Spinal cord (tissue), 10 donors: ENCODE results near the gene DAB2. TPM values are rescaled to one million over a fixed set of nuclear protein-coding genes. Genes with fewer than 3 reads are reported as not detected.
A peak's percentile ranks its signal among the peaks of the same experiment; 100 is the strongest.

Experiments used
- DNase-seq, 6 donors: peaks; one replicate each; pipeline versions ENCODE4 v3.0.0 to v3.0.0-alpha.2; 2013 to 2015; ENCODE audit warnings: low spot score in 6 of 6, low read depth in 4 of 6
- H3K27ac ChIP-seq: one replicate; pipeline ENCODE4 v1.5.1; 2013; ENCODE audit warnings: low read depth, low read length, control low read depth
- H3K27me3 ChIP-seq: one replicate; pipeline ENCODE4 v1.6.1; 2013; ENCODE audit warnings: low read length; ENCODE audit not compliant: control insufficient read depth, insufficient read depth
- H3K36me3 ChIP-seq: one replicate; pipeline ENCODE4 v1.6.1; 2013; ENCODE audit warnings: low read length; ENCODE audit not compliant: control insufficient read depth, insufficient read depth
- H3K4me1 ChIP-seq: one replicate; pipeline ENCODE4 v1.6.1; 2013; ENCODE audit warnings: low read length; ENCODE audit not compliant: control insufficient read depth, insufficient read depth
- H3K4me3 ChIP-seq: one replicate; pipeline ENCODE4 v1.5.1; 2013; ENCODE audit warnings: low read depth, low read length, control low read depth
- H3K9me3 ChIP-seq: one replicate; pipeline ENCODE4 v1.6.1; 2013; ENCODE audit warnings: low read length; ENCODE audit not compliant: control insufficient read depth, insufficient read depth
- WGBS: methylation state at CpG from one replicate; pipeline ENCODE4 v1.1.5; 2013; ENCODE audit warnings: missing lambda C conversion rate; ENCODE audit not compliant: insufficient coverage; 5-methylcytosine and 5-hydroxymethylcytosine counted together
- polyA plus RNA-seq, 2 donors: library from polyadenylated mRNA; unstranded; fragments of 120-200 nt; gene quantifications; one replicate each; pipeline ENCODE4 v1.2.1, GENCODE V29; 2013; ENCODE audit not compliant: insufficient read length in 2 of 2
- total RNA-seq, 2 donors: library from RNA; depleted of rRNA in 1 of 2; stranded (reverse); fragments of 120-200 nt in 1 of 2; fragments of >200 nt in 1 of 2; gene quantifications; one replicate each; pipeline versions ENCODE4 v1.2.3 to v1.2.4, GENCODE V29; 2013 to 2014
- donor health status: healthy.

DAB2 gene
- total and polyA plus RNA-seq, 4 donors = 21.5 to 98.7 (median 49.8) TPM

GRCh38 chr5:39399135-39400036, 25.4 kb downstream of the DAB2 start:
- DNase-seq = no peak
- H3K4me1 ChIP-seq = no peaks in the 10 kb centered on the region
- H3K27me3 ChIP-seq = no peaks in the 10 kb centered on the region
- WGBS = no CpG with 5 or more reads among the region's 1 CpG
- H3K9me3 ChIP-seq = no peaks in the 10 kb centered on the region
- H3K36me3 ChIP-seq = no peaks in the 10 kb centered on the region
- no peak overlapping the region for H3K4me3 ChIP-seq
- no peak overlapping the region for H3K27ac ChIP-seq

DNA sequence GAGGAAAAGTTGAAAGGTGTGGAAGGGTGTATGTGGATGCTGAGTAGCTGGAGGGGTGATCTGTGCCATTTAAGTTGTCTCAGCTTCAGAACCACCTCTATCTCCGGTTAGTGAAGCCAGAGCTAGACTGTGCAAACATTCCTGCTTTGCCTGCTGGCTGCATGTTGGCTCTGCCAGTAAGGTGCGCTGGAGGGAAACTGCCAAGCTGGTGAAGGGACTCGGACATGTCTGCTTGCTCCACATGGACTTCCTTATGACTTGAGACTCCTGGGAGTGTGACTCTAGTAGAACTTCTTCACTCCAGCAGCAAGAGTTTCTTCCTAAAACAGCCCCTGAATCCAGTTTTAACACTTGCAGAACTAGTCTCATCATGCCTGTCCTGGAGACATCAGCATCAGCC, 27.9 kb downstream of the DAB2 start:
- H3K4me1 ChIP-seq = no peaks in the 10 kb centered on the region
- 95% methylated on average over 3 of the region's 3 CpGs for WGBS

GRCh38 chr5:39395521-39395920, 29.3 kb downstream of the DAB2 start:
- Histone ChIP-seq H3K9me3 (no peaks in the 10 kb centered on the region), H3K4me3 (no peak overlapping the region), H3K27ac (no peak overlapping the region), H3K36me3 (no peaks in the 10 kb centered on the region), H3K27me3 (no peaks in the 10 kb centered on the region), H3K4me1 (no peaks in the 10 kb centered on the region)
- no peak for DNase-seq

More for the DNA sequence above, 27.9 kb downstream of the DAB2 start:
- no peaks in the 10 kb centered on the region for H3K27me3 ChIP-seq
- no peak overlapping the region for H3K4me3 ChIP-seq
- no peak for DNase-seq
- no peaks in the 10 kb centered on the region for H3K9me3 ChIP-seq
- no peaks in the 10 kb centered on the region for H3K36me3 ChIP-seq
- no peak overlapping the region for H3K27ac ChIP-seq

GRCh38 chr5:39394946-39395345, 29.8 kb downstream of the DAB2 start:
- Histone ChIP-seq H3K36me3 (no peaks in the 10 kb centered on the region), H3K9me3 (no peaks in the 10 kb centered on the region), H3K27ac (no peak overlapping the region), H3K27me3 (no peaks in the 10 kb centered on the region), H3K4me3 (no peak overlapping the region), H3K4me1 (no peaks in the 10 kb centered on the region)
- no peak for DNase-seq
- WGBS = no CpG with 5 or more reads among the region's 3 CpGs

GRCh38 chr5:39390945-39391344, 33.8 kb downstream of the DAB2 start:
- Histone ChIP-seq H3K9me3 (no peaks in the 10 kb centered on the region), H3K4me1 (no peaks in the 10 kb centered on the region), H3K27me3 (no peaks in the 10 kb centered on the region), H3K4me3 (no peak overlapping the region), H3K36me3 (no peaks in the 10 kb centered on the region), H3K27ac (no peak overlapping the region)
- no peak for DNase-seq
- WGBS = no CpG with 5 or more reads among the region's 3 CpGs

DNA sequence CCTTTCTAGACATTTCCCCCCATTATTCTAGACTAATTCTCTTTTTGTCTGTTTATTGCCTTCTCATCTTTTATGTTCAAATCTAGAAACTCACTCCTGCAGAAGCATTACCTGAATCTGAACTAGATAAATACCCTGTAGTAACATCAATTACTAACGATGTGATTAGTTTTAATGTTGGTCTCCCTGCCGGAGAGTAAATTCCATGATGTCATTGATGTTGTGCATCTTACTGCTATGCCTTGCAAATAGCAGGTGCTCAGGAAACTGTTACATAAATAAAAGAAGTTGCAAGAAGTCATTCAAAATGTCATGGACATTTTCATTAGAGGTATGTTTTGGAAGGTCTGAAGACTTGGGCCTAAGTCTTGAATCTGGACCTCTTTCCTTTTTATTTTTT, 37.5 kb downstream of the DAB2 start:
- Histone ChIP-seq H3K4me3 (no peak overlapping the region), H3K27me3 (no peaks in the 10 kb centered on the region), H3K4me1 (no peaks in the 10 kb centered on the region), H3K27ac (no peak overlapping the region), H3K9me3 (no peaks in the 10 kb centered on the region), H3K36me3 (no peaks in the 10 kb centered on the region)
- no peak for DNase-seq
- WGBS = 100% methylated on average over 1 of the region's 2 CpGs

GRCh38 chr5:39384271-39384670, 40.5 kb downstream of the DAB2 start:
- WGBS = no CpG with 5 or more reads among the region's 1 CpG
- peaks cover 3% of the 10 kb centered on the region for H3K4me1 ChIP-seq

GRCh38 chr5:39381376-39381775, 43.4 kb downstream of the DAB2 start:
- Histone ChIP-seq H3K36me3 (peaks cover 3% of the 10 kb centered on the region), H3K9me3 (no peaks in the 10 kb centered on the region), H3K4me3 (no peak overlapping the region), H3K27me3 (no peaks in the 10 kb centered on the region), H3K27ac (no peak overlapping the region), H3K4me1 (peaks cover 5% of the 10 kb centered on the region)
- no CpG with 5 or more reads among the region's 3 CpGs for WGBS
- DNase-seq = no peak

More at GRCh38 chr5:39384271-39384670, 40.5 kb downstream of the DAB2 start:
- no peaks in the 10 kb centered on the region for H3K36me3 ChIP-seq
- H3K9me3 ChIP-seq = no peaks in the 10 kb centered on the region
- H3K27ac ChIP-seq = no peak overlapping the region
- DNase-seq = no peak
- H3K27me3 ChIP-seq = no peaks in the 10 kb centered on the region
- H3K4me3 ChIP-seq = no peak overlapping the region

DNA sequence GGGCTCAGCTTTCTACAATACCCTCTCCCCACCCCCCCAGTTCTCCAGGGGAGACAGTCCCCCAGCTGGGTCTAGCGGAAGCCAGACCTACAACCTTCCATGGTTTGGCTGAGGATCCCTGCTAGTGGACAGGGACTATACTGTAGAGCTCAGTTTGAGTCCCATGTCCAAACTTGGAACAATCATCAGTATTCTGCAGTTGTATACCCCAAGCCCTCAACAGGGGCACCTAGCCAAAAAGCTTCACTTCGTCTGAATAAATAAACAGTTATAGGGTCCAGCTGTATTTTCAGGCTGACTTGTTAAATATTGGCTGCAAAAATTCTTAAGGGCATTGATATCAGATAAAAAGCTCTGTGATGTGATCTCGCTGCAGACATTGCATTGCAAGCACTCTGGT, 45.1 kb downstream of the DAB2 start:
- peaks cover 3% of the 10 kb centered on the region for H3K36me3 ChIP-seq
- H3K4me3 ChIP-seq = no peak overlapping the region
- peak in 5 of 6 donors; percentile 7 to 73 (median 35) for DNase-seq
- no peak overlapping the region for H3K27ac ChIP-seq
- WGBS = 60% methylated on average over 2 of the region's 3 CpGs
- no peaks in the 10 kb centered on the region for H3K27me3 ChIP-seq
- H3K4me1 ChIP-seq = peaks cover 5% of the 10 kb centered on the region
- no peaks in the 10 kb centered on the region for H3K9me3 ChIP-seq

DNA sequence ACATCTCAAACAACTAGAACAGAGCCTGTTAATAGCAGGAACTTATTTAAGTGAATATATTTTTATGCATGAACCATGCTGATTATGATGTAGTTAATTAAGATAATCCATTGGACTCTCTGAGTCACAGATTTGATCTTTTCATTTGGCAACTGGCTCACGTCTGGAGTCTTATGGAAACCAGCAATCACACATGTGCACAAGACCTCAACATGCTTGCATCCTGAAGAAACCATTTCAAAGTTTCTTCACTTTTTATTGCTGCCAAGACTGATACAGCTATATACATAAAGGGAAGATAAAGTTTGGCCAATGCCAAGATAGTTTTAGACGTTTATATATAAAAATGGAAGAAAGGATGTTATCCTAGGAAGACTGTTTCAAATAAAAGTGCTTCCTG, 47.2 kb downstream of the DAB2 start:
- no peak overlapping the region for H3K27ac ChIP-seq
- peaks cover 5% of the 10 kb centered on the region for H3K4me1 ChIP-seq
- peaks cover 3% of the 10 kb centered on the region for H3K36me3 ChIP-seq
- no peak for DNase-seq
- H3K4me3 ChIP-seq = no peak overlapping the region
- no peaks in the 10 kb centered on the region for H3K9me3 ChIP-seq
- H3K27me3 ChIP-seq = no peaks in the 10 kb centered on the region
- 83% methylated on average over 1 of the region's 2 CpGs for WGBS
